Stimulated activated CD8-positive, alpha-beta memory T cell treated with anti-CD3 and anti-CD28 coated beads, Interleukin-12 subunit alpha, Interleukin-12 subunit beta, amount 100 ng/mL, for 24 hours (primary cell): ENCODE measurements around the gene LRTM2.
"Not testable (repeated sequence)": the region's sequence is repeated elsewhere in the genome, so short reads cannot be mapped to it uniquely, and the experiment has no call there.

Experiments
- DNase-seq: peaks from one replicate; pipeline ENCODE4 v3.0.0-alpha.2; 2020; ENCODE audit errors: extremely low read depth

LRTM2 gene

DNA sequence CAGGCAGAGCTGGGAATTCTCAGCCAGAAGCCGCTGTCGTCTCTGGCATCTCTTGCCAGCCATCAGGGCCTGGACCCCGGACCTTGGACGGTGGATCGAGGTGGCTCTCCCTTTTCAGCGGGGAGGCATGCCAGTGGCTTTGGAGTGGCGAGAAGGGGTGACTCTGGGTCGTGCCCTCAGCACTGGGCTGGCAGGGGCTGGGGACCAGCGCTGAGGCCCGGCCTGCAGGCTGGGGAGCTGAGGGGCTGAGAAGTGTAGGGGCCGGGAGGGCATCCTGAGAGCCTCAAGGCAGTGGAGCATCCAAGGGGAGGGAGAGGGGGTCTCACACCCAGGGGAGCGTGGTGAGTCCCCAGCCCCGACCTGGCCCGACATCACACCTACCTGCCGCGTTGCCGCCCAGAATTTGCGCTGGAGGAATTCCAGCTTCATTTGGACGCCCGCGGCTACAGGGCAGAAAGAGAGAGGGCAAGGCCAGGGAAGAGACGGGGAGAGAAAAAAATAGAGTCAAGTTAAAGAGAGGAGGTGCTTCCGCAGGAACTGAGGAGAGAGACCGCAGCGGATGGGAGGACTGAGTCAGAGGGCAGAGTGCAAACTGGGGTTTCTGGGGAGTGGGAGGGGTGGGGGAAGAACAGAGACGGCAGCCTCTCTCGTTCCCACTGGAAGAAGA is 9.0 kb upstream of the LRTM2 start:
- no peak for DNase-seq

DNA sequence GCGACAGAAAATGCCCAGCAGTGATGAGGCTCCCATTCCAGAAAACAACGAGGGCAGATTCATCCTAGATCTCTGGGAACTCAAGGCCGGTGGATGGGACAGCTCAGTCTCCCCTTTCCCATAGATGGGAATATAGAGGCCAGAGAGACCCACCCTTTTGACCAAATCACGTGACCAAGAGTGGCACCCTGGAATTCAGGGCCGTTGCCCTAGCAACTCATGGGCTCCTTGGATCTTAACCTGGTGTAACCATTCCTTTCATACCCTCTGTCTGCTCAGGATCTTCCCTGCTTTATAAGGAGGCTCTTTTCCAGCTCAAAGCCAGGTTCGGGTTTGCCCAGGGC is 8.4 kb upstream of the LRTM2 start:
- no peak for DNase-seq

- DNase-seq: no peak
These were observed 7.6 kb upstream of the LRTM2 start for GRCh38 chr12:1812650-1813302.

DNA sequence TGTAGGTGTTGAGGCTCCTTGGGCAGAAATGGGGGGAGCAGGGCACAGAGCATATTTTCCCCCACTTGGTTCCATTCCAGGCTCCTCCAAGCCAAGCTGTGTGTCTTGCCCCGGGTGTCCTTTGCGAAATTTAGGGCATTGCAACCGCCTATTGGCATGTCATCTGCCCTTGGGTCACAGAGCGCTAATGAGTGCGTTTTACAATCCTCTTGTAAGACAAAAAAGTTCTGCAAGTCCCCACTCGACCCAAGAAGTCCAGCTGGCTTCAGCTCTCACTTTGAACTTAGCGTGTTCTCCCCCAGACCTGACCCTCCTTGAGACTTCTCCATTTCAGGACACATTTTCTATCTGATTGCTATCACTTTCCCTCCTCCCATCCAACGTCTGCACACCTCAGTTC is 6.1 kb upstream of the LRTM2 start:
- no peak for DNase-seq

GRCh38 chr12:1815108-1815507 is 5.3 kb upstream of the LRTM2 start:
- DNase-seq: no peak

DNA sequence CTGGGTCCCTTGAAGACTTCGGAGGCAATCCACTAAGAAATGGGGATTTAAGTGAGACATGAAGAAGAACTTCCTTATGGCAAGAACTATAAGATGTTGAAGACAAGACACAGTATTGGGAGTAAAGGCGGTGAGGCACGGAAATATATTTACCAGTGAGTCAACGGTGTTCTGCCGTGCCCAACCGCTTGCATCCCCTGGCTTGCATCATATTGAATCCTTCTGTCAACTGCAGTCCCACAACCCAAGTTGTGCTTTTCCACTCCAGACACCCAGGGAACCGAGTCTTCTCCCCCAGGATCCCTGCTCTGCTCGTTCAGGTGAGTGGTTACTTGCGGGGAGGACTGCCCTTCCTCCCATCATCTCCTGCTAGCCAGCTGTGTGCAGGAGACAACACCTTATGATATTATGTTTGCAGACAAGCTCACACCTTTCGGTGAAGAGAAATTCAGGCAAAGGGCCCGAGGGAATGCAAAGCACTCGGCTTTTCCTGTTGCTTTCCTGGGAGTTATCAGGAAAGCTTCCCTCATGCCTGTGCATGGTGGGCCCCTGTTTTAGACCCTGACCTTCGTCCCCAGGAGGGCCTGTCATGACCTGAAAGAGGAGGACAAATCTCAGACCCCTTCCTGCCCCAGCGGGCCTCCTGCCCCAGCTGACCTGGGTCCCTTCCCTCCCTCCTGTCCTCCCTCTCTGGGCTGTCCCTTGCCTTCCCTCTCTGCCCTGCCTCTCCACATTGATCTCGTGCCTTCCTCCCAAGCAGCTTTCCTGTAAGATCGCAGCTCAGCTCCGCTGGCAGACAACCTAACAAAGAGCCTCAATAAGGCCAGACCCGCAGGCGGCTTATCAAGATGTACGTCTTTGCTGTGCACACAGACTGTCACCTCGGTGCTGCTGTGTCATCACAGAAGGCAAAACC is 4.3 kb upstream of the LRTM2 start:
- no peak for DNase-seq

DNA sequence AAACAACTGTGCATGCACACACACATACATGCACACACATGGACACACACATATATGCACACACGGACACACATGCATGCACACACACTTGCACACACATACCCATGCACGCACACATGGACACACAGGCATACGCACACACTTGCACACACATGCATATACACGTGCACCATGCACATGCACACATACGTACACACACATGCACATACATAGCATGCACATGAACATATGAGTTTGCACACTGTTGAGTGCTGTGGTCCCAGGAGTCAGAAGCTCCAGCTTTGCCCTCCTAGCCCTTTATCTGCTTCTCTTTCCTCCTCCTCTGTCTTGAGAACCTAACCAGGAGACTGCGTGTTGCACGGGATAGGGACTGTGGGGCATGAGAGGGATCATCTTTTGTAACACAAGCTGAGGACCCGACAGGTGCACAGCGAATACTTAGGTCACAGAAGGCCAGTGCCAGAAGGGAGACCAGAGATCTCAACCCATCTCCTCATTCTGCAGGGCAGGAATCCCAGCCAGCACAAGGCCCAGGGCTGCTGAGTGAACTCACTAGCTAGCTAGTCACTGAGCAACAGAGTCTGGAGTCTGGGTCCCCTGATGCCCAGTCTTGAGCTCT is 3.5 kb upstream of the LRTM2 start:
- DNase-seq: no peak

DNA sequence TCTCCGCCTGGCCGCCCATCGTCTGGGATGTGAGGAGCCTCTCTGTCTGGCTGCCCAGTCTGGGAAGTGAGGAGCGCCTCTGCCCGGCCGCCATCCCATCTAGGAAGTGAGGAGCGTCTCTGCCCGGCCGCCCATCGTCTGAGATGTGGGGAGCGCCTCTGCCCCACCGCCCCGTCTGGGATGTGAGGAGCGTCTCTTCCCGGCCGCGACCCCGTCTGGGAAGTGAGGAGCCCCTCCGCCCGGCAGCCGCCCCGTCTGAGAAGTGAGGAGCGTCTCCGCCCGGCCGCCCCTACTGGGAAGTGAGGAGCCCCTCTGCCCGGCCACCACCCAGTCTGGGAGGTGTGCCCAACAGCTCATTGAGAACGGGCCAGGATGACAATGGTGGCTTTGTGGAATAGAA is 2.4 kb upstream of the LRTM2 start:
- not testable (repeated sequence) for DNase-seq

DNA sequence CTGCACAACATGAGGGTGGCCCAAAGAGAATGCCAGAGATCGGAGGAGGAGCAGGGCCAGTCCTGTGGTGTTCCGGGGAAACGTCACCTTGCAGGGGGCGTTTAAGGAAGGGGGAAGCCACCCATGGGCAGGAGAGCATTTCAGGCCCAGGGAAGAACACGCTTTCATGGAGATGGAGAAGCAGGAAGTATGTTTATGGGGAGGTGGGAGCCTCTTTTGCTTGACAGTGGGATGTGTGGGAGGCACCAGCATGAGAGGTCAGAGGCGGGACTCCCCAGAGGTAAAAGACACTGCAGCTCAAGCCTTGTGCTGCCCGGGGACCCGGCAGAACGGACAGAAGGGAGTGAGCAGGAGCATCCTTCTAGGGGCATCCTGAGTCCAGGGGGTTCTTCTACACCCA is 1.3 kb upstream of the LRTM2 start:
- DNase-seq: no peak

GRCh38 chr12:1819571-1819970 is 794 bp upstream of the LRTM2 start:
- DNase-seq: no peak

- DNase-seq: no peak
These were observed 529 bp downstream of the LRTM2 start for GRCh38 chr12:1820896-1821291.

DNA sequence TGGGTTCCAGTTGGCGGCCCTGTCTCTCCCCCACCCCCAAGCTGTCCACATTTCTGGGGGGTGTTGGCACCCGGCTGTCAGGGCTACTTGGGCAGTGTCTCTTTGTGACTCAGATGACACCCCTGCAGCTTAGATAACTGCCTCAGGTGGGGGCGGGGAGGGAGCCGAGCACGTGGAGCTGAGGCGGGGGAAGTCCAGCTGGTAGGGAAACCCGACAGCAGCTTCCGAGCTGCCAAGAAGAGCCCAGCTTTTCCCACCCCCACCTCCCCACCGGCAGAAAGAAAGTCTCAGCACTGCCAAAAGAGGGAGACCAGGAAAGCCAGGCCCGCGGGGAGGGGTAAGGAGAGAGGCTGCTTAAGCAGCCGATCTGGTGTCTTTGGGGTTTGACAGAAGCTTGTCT is 1.4 kb downstream of the LRTM2 start:
- DNase-seq: no peak

- DNase-seq: no peak
These were observed 2.3 kb downstream of the LRTM2 start for GRCh38 chr12:1822699-1823098.

DNA sequence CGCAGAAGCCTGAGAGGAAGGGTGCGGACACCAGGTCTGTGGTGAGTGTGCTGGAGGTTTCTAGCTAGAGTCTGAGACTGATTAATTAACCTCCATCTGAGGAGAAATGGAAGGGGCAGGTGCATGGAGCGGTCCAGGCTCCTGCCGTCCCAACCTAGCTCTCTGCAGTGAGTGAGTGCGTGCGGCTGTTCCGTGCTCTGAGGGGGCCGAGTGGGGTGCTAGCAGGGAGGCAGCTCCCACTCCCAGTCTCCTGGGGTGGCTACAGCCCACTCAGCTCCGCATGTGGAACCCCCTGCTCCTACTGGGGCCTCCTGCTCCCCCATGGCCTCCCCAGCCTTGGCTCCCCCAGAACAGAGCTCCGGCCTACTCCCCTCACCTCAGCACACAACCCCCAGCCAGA is 2.9 kb downstream of the LRTM2 start:
- DNase-seq: no peak

GRCh38 chr12:1825382-1826102 is 5.2 kb downstream of the LRTM2 start:
- no peak for DNase-seq

- no peak for DNase-seq
These were observed 6.0 kb downstream of the LRTM2 start for GRCh38 chr12:1826401-1826800.

DNA sequence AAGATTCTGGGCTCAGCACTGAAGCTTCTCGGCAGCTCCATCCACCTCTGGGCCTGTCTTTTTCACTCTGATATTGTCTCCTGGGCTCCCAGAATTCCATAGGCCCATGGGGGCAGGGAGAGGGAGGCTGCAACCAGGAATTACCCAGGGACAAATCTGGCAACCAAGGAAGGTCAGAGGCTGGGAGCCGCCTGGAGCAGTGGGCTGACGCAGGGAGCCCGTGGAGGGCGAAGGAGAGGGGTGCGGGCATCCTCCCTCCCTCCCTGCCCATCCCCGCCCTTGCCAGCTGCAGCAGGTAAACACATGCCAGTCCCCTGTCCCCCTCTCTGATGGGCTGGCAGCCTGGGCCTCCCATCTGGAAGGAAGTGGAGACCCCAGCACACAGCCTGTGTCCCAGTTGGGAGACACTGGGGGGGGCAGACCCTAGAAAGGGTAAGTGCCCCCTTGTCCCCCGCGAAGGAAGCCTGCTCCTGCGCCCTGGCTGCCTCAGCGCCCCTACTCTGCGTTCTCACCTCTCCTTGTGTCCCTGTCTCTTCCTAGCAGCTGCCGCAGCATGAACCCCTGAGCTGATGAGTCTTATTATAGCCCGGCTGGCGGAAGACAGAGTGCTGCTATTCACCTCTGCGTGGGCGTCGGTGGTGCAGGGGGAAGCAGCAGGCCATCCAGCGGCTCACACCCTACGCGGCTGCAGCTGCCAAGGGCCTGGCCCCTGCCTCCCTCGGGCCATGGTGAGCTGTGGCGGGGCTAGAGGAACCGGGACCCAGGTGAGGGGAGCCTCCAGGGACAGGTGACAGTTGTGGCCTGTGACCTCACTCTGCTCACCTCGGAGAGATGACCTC is 6.7 kb downstream of the LRTM2 start:
- DNase-seq: no peak

DNA sequence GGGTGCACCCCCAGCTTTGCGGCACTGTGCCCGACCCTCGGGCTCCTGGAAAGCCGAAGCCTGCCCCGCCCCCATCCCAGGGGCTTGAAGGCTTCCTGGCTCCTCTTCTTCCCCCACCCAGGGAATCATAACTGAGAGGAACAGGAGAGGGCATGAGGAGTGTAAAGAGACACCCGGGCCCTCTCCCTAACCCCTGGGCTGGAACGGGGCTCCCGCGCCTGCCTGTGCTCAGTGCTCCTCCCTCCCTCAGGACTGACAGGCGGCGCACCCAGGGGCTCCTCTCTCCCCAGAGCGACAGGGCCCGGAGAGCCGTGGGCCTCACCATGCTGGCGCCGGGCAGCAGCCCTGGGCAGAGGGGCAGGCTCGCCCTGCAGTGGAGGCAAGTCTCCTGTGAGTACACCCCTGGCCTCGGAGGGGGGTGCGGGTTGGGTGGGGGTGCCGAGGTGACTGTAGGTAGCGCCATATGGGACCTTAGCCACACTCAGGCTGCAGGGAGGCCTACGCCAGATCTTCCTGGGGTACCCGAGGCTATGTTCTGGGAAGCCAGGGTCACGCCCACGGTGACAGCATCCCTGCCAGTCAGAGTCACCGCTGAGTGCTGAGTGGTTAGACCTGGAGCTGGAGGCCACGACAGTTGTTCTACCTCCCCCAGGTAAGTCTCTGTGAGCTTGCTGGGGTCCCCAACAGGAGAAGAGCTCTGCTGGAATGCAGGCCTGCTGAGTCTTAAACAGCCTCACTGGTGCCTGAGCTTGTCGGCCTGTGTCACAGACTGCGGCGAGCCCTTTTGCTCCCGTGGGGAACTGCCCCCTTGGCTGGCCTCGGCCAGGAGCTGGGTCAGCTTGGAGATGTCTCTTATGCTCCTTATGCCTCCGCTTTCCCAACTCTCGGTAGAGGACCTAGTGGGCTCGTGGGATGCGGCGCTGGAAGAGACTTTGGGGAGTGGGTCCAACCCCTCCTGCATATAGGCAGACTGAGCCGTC is 7.8 kb downstream of the LRTM2 start:
- no peak for DNase-seq

- DNase-seq: no peak
These were observed 8.5 kb downstream of the LRTM2 start for GRCh38 chr12:1828856-1829255.
